Measurements from ENCODE around the gene TSPAN13.

- TF ChIP-seq, protein P1, sequence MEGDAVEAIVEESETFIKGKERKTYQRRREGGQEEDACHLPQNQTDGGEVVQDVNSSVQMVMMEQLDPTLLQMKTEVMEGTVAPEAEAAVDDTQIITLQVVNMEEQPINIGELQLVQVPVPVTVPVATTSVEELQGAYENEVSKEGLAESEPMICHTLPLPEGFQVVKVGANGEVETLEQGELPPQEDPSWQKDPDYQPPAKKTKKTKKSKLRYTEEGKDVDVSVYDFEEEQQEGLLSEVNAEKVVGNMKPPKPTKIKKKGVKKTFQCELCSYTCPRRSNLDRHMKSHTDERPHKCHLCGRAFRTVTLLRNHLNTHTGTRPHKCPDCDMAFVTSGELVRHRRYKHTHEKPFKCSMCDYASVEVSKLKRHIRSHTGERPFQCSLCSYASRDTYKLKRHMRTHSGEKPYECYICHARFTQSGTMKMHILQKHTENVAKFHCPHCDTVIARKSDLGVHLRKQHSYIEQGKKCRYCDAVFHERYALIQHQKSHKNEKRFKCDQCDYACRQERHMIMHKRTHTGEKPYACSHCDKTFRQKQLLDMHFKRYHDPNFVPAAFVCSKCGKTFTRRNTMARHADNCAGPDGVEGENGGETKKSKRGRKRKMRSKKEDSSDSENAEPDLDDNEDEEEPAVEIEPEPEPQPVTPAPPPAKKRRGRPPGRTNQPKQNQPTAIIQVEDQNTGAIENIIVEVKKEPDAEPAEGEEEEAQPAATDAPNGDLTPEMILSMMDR (IDR thresholded peaks at IDR 0.05), result no peak
- TF ChIP-seq POLR2AphosphoS5 (IDR thresholded peaks at IDR 0.05; ENCODE audit: low read depth, low read length) (no peak), SIN3A (IDR thresholded peaks at IDR 0.05; ENCODE audit: borderline replicate concordance, insufficient read depth, low read depth, low read length) (no peak), TCF7L2 (IDR thresholded peaks at IDR 0.05; ENCODE audit: low read depth, low read length) (no peak)
- TF ChIP-seq, protein P2, sequence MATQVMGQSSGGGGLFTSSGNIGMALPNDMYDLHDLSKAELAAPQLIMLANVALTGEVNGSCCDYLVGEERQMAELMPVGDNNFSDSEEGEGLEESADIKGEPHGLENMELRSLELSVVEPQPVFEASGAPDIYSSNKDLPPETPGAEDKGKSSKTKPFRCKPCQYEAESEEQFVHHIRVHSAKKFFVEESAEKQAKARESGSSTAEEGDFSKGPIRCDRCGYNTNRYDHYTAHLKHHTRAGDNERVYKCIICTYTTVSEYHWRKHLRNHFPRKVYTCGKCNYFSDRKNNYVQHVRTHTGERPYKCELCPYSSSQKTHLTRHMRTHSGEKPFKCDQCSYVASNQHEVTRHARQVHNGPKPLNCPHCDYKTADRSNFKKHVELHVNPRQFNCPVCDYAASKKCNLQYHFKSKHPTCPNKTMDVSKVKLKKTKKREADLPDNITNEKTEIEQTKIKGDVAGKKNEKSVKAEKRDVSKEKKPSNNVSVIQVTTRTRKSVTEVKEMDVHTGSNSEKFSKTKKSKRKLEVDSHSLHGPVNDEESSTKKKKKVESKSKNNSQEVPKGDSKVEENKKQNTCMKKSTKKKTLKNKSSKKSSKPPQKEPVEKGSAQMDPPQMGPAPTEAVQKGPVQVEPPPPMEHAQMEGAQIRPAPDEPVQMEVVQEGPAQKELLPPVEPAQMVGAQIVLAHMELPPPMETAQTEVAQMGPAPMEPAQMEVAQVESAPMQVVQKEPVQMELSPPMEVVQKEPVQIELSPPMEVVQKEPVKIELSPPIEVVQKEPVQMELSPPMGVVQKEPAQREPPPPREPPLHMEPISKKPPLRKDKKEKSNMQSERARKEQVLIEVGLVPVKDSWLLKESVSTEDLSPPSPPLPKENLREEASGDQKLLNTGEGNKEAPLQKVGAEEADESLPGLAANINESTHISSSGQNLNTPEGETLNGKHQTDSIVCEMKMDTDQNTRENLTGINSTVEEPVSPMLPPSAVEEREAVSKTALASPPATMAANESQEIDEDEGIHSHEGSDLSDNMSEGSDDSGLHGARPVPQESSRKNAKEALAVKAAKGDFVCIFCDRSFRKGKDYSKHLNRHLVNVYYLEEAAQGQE (IDR thresholded peaks at IDR 0.05; ENCODE audit: insufficient read depth in 1 of 2, low read depth in 2 of 2, low read length in 1 of 2), result no peak
Measured at GRCh38 chr7:16739863-16740622, 13.5 kb upstream of the TSPAN13 start.
